ENCODE data around the gene CACNA1B.
A peak's percentile ranks its signal among the peaks of the same experiment; 100 is the strongest.

Gene CACNA1B

DNA sequence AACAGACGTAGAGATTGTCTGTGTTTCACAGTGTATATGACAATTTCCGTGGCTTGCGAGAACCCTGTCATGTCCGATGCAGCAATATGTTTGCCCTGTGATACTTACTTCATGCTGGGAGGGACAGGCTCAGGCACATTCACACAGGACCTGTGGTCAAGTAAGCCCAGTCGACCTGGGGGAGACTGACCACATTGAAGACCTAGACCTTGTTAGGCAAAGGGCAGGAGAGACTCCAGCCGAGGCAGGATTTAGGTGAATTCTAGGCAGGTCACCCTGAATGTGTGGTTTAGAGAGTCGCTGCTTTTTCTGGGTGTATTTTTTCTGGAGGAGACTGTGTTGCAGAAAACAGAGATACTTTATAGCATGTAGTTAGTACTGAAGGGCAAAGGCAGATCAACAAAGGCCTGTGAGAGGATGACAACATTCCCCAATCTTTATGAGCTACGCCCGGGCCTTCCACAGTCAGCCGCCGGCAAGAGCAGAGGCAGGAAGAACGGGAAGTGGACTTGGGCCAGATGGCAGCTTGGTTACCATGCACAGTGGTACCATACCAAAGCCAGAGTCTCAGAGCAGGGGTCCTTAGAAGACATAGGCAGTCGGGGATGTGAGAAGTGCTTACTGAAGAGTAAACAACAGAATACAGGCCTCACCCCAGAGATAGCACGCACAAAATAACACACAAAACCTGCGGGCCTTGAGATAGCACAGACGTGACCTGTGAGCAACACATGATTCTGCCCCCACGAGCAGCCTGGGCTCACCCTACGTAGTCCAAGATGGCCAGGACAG is 220.7 kb downstream of the CACNA1B start:
- ChIA-PET POLR2A (no interaction called here), CTCF (no interaction called here)
- TF ChIP-seq HDGF (IDR thresholded peaks at IDR 0.05; ENCODE audit: borderline replicate concordance) (no peak), ELF4 (IDR thresholded peaks at IDR 0.05) (no peak), BHLHE40 (IDR thresholded peaks at IDR 0.05; ENCODE audit: borderline replicate concordance) (no peak), L3MBTL2 (conservative IDR thresholded peaks at IDR 0.05) (no peak), TARDBP (IDR thresholded peaks at IDR 0.05) (no peak), ZNF384 (IDR thresholded peaks at IDR 0.05) (no peak), SUZ12 (IDR thresholded peaks at IDR 0.05) (no peak), FOXM1 (IDR thresholded peaks at IDR 0.05; ENCODE audit: borderline replicate concordance) (no peak), FOXK2 (IDR thresholded peaks at IDR 0.05) (no peak), ARNT (IDR thresholded peaks at IDR 0.05) (no peak)
- TF ChIP-seq, protein P1, sequence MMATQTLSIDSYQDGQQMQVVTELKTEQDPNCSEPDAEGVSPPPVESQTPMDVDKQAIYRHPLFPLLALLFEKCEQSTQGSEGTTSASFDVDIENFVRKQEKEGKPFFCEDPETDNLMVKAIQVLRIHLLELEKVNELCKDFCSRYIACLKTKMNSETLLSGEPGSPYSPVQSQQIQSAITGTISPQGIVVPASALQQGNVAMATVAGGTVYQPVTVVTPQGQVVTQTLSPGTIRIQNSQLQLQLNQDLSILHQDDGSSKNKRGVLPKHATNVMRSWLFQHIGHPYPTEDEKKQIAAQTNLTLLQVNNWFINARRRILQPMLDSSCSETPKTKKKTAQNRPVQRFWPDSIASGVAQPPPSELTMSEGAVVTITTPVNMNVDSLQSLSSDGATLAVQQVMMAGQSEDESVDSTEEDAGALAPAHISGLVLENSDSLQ (IDR thresholded peaks at IDR 0.05) = no peak
- DNase-seq (ENCODE audit: extremely low spot score) = no peak

DNA sequence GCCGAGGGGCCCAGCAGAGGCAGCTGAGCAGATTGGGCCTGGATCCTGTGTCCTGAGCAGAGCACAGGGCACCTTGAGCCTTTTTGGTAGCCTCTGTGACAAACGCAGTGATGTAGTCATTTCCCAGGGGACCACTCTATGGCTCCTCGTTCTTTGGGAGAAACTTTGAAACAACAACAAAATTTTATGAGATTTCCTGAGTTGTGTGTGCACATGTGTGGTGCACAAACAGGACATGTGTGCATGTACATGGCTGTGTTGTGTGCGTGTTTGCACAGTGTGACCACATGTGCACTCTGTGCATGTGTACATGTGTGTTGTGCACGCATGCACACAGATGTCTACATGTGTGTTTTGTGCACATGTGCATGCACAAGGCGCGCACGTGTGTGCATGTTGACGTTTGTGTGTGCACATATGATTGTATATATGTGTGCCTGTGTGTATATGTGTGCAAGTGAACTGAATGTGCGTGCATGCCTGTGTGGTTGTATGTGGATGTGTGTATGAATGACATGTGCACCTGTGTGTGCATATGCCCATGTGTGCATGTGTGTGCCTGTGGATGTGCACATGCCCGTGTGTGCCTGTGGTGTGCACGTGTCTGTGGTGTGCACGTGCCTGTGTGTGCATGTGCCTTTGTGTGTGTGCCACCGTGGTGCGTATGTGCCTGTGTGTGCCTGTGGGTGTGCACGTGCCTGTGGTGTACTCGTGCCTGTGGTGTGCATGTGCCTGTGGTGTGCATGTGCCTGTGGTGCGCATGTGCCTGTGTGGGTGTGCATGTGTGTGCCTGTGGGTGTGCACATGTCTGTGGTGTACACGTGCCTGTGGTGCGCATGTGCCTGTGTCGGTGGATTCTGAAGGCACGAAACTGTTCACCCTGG is 221.6 kb downstream of the CACNA1B start:
- TF ChIP-seq HDGF (IDR thresholded peaks at IDR 0.05; ENCODE audit: borderline replicate concordance) = no peak
- no peak for TF ChIP-seq FOXM1 (IDR thresholded peaks at IDR 0.05; ENCODE audit: borderline replicate concordance)
- CTCF ChIA-PET = no interaction called here
- POLR2A ChIA-PET = no interaction called here
- DNase-seq (ENCODE audit: extremely low spot score) = no peak

DNA sequence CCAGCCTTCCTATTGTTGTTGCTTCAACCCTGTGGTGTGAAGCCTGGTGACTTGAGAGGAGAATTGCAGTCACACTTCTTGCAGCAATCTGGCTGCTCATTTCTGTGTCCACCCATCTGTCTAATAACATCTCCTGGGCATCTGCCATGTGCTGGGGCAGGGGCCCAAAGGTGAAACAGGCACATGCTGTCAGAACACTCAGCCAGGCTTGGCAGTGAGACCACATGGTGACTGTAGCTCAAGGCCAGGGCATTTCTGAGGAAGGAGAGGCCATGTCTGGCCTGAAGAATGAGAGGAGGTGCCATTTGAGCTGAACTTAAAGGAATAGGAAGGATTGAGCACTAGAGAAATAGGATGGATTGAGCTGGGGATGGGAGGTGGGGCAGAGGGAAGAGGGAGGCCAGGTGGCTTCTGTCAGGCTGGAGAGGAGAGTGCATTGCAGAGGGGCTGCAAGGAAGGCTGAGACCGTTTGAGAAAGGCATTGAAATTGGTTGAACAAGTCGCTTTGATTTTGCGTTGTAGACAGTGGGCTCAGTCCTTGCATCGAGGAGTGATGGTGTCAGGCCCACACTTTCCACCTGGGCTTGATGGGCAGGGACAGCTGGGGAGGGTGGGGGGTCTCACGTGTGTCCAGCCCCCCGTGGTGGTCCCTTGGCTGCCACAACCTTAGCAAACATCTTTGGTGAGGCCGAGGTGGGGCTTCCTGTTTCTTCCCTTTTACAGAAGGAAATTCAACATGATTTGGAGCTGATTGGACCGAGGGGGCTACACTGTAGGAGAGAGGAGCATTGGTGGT is 222.4 kb downstream of the CACNA1B start:
- POLR2A ChIA-PET = no interaction called here
- DNase-seq (ENCODE audit: extremely low spot score) = no peak
- CTCF ChIA-PET = no interaction called here
- no peak for TF ChIP-seq ELF4 (IDR thresholded peaks at IDR 0.05)
- TF ChIP-seq FOXK2 (IDR thresholded peaks at IDR 0.05) = no peak
- TF ChIP-seq BHLHE40 (IDR thresholded peaks at IDR 0.05; ENCODE audit: borderline replicate concordance) = no peak
- TF ChIP-seq, protein P1 (IDR thresholded peaks at IDR 0.05) = no peak
- no peak for TF ChIP-seq CTBP1 (IDR thresholded peaks at IDR 0.05; ENCODE audit: borderline replicate concordance)
- TF ChIP-seq L3MBTL2 (conservative IDR thresholded peaks at IDR 0.05) = no peak
- TF ChIP-seq SP1 (IDR thresholded peaks at IDR 0.05) = no peak
- no peak for TF ChIP-seq FOXA1 (IDR thresholded peaks at IDR 0.05)
- TF ChIP-seq ZNF384 (IDR thresholded peaks at IDR 0.05) = no peak
- TF ChIP-seq LEF1 (IDR thresholded peaks at IDR 0.05; ENCODE audit: borderline replicate concordance) = no peak
- no peak for TF ChIP-seq FOXM1 (IDR thresholded peaks at IDR 0.05; ENCODE audit: borderline replicate concordance)
- no peak for TF ChIP-seq SUZ12 (IDR thresholded peaks at IDR 0.05)
- TF ChIP-seq NFRKB (IDR thresholded peaks at IDR 0.05) = no peak
- no peak for TF ChIP-seq HDGF (IDR thresholded peaks at IDR 0.05; ENCODE audit: borderline replicate concordance)
- TF ChIP-seq TARDBP (IDR thresholded peaks at IDR 0.05) = no peak
- no peak for TF ChIP-seq ARNT (IDR thresholded peaks at IDR 0.05)

- POLR2A ChIA-PET = no interaction called here
- DNase-seq (ENCODE audit: extremely low spot score) = peak; percentile 43
- CTCF ChIA-PET = no interaction called here
- no peak for TF ChIP-seq ZNF384 (IDR thresholded peaks at IDR 0.05)
- no peak for TF ChIP-seq FOXK2 (IDR thresholded peaks at IDR 0.05)
- no peak for TF ChIP-seq NFRKB (IDR thresholded peaks at IDR 0.05)
- TF ChIP-seq FOXM1 (IDR thresholded peaks at IDR 0.05; ENCODE audit: borderline replicate concordance) = no peak
- no peak for TF ChIP-seq LEF1 (IDR thresholded peaks at IDR 0.05; ENCODE audit: borderline replicate concordance)
- TF ChIP-seq ARNT (IDR thresholded peaks at IDR 0.05) = no peak
- TF ChIP-seq ELF4 (IDR thresholded peaks at IDR 0.05) = no peak
- no peak for TF ChIP-seq SUZ12 (IDR thresholded peaks at IDR 0.05)
- TF ChIP-seq SP1 (IDR thresholded peaks at IDR 0.05) = no peak
- TF ChIP-seq FOXA1 (IDR thresholded peaks at IDR 0.05) = no peak
- TF ChIP-seq TARDBP (IDR thresholded peaks at IDR 0.05) = no peak
- no peak for TF ChIP-seq BHLHE40 (IDR thresholded peaks at IDR 0.05; ENCODE audit: borderline replicate concordance)
- TF ChIP-seq L3MBTL2 (conservative IDR thresholded peaks at IDR 0.05) = no peak
- no peak for TF ChIP-seq HDGF (IDR thresholded peaks at IDR 0.05; ENCODE audit: borderline replicate concordance)
- TF ChIP-seq CTBP1 (IDR thresholded peaks at IDR 0.05; ENCODE audit: borderline replicate concordance) = no peak
- TF ChIP-seq, protein P1 (IDR thresholded peaks at IDR 0.05) = no peak
Measured at GRCh38 chr9:138100711-138101350, 223.2 kb downstream of the CACNA1B start.

Measured in HEK293T (cell line).